K562 (cell line): ENCODE data around the gene C4orf17. TPM values are rescaled to one million over a fixed set of nuclear protein-coding genes. Genes with fewer than 3 reads are reported as not detected.

Experiments
- ATAC-seq: fragments of 200-7000 bp; cut with Tn5 transposase; 3 replicates; pipeline ENCODE4 v1.9.1; 2020; ENCODE audit warnings: moderate library complexity
- BruUV-seq: library from RNA; stranded (reverse); fragments of 400-500 nt; replicated peaks from 2 replicates; lab custom pipeline; 2021; lab: Mats Ljungman, UMichigan
- CTCF ChIA-PET: fragments of 300-600 bp; formaldehyde crosslinking; extraction: SDS; loops from one replicate; lab custom pipeline; 2021; ENCODE audit warnings: low intra/inter-chr PET ratio; lab: Yijun Ruan, JAX
- POLR2A ChIA-PET: fragments of 300-600, 350-650 bp; sonication (Branson Sonifier 250); formaldehyde crosslinking; extraction: SDS; loops from one replicate; lab custom pipeline; 2021; ENCODE audit warnings: antibody characterized with exemption, inconsistent platforms; lab: Yijun Ruan, JAX
- DNase-seq, 4 experiments: peaks; one replicate each; pipeline versions ENCODE4 v3.0.0 to v3.0.0-alpha.2; 2011 to 2018; ENCODE audit warnings: low spot score in 3 of 4, mixed read lengths in 3 of 4; ENCODE audit errors: extremely low read depth in 1 of 4
- FAIRE-seq: peaks from 2 replicates; lab custom pipeline; 2011; peaks lifted over from hg19 to GRCh38; lab: Jason Lieb, UNC
- H2AFZ ChIP-seq: 2 replicates; pipeline ENCODE4 v1.6.0; 2011; ENCODE audit warnings: low read depth, low read length, control low read depth, inconsistent platforms
- H3K27ac ChIP-seq: fragments of 200-600 bp; 3 replicates; pipeline ENCODE4 v1.8.0; 2011; ENCODE audit warnings: low read depth, mild to moderate bottlenecking, control low read depth, inconsistent platforms, low read length, moderate library complexity, mixed read lengths; ENCODE audit errors: extremely low read depth
- H3K27me3 ChIP-seq, 2 experiments: fragments of 300-600 bp in 1 of 2; 2 replicates in 1 of 2; 3 replicates in 1 of 2; pipeline versions ENCODE4 v1.6.0 to v1.8.0; 2011; ENCODE audit warnings: inconsistent platforms in 2 of 2, low read length in 2 of 2, mild to moderate bottlenecking in 1 of 2, mixed read lengths in 1 of 2, moderate library complexity in 1 of 2; ENCODE audit not compliant: control insufficient read depth in 2 of 2, insufficient read depth in 2 of 2
- H3K36me3 ChIP-seq: fragments of 300-600 bp; 3 replicates; pipeline ENCODE4 v1.8.0; 2011; ENCODE audit warnings: mild to moderate bottlenecking, low read length, inconsistent platforms; ENCODE audit not compliant: control insufficient read depth, insufficient read depth
- H3K4me1 ChIP-seq, 2 experiments: fragments of 200-600 bp in 1 of 2; replicated peaks in 1 of 2; 2 replicates in 1 of 2; 3 replicates in 1 of 2; pipeline versions ENCODE4 v1.5.1 to v1.8.0; 2011; ENCODE audit warnings: inconsistent platforms in 2 of 2, low read length in 2 of 2, mild to moderate bottlenecking in 1 of 2, mixed read lengths in 1 of 2, moderate library complexity in 1 of 2; ENCODE audit not compliant: control insufficient read depth in 2 of 2, insufficient read depth in 2 of 2
- H3K4me2 ChIP-seq: 2 replicates; pipeline ENCODE4 v1.6.1; 2011; ENCODE audit warnings: low read length, control low read depth, inconsistent platforms, mixed read lengths; ENCODE audit not compliant: insufficient read depth
- H3K4me3 ChIP-seq: fragments of 200-600 bp; sonication (generic), shearing (Covaris generic); 2 replicates; pipeline ENCODE4 v1.5.1; 2016; ENCODE audit warnings: control low read depth, inconsistent platforms
- H3K79me2 ChIP-seq: fragments of 200-600 bp; 3 replicates; pipeline ENCODE4 v1.8.0; 2011; ENCODE audit warnings: low read length, inconsistent platforms; ENCODE audit not compliant: control insufficient read depth, insufficient read depth
- H3K9ac ChIP-seq, 2 experiments: 2 replicates each; pipeline versions ENCODE4 v1.6.0 to v1.6.1; 2011; ENCODE audit warnings: low read depth in 2 of 2, low read length in 2 of 2, control low read depth in 1 of 2, inconsistent platforms in 1 of 2, mild to moderate bottlenecking in 1 of 2, mixed read lengths in 1 of 2; ENCODE audit not compliant: insufficient read depth in 1 of 2
- H3K9me1 ChIP-seq: one replicate; pipeline ENCODE4 v1.6.0; 2011; ENCODE audit warnings: inconsistent platforms, mild to moderate bottlenecking, low read length, moderate library complexity; ENCODE audit not compliant: control insufficient read depth, insufficient read depth
- H3K9me3 ChIP-seq: replicated peaks from 2 replicates; pipeline ENCODE4 v1.5.1; 2011; ENCODE audit warnings: low read depth, low read length, inconsistent platforms; ENCODE audit not compliant: control insufficient read depth, insufficient read depth
- H4K20me1 ChIP-seq: replicated peaks from 2 replicates; pipeline ENCODE4 v1.6.1; 2011; ENCODE audit warnings: low read length, inconsistent platforms, mixed read lengths; ENCODE audit not compliant: control insufficient read depth, insufficient read depth
- CTBP1 ChIP-seq: fragments of 450-650 bp; IDR thresholded peaks from 2 replicates; pipeline ENCODE4 v1.6.1; 2016; ENCODE audit warnings: borderline replicate concordance
- E2F3 ChIP-seq: fragments of 250-450 bp; sonication (Bioruptor Pico); IDR thresholded peaks from 2 replicates; pipeline ENCODE4 v1.4.0; 2020; ENCODE audit warnings: mild to moderate bottlenecking
- EP400 ChIP-seq: fragments of 450-650 bp; IDR thresholded peaks from 2 replicates; pipeline ENCODE4 v1.6.1; 2017; ENCODE audit warnings: antibody characterized with exemption, mild to moderate bottlenecking, moderate library complexity
- ERF ChIP-seq: fragments of 450-650 bp; formaldehyde crosslinking; IDR thresholded peaks from 2 replicates; pipeline ENCODE4 v1.4.0; 2020; ENCODE audit warnings: mild to moderate bottlenecking, mixed read lengths
- ESRRA ChIP-seq: fragments of 450-650 bp; IDR thresholded peaks from 2 replicates; pipeline ENCODE4 v1.6.1; 2014; ENCODE audit warnings: low read depth, mild to moderate bottlenecking, moderate library complexity, borderline replicate concordance
- EZH2 ChIP-seq: IDR thresholded peaks from 2 replicates; pipeline ENCODE4 v1.6.1; 2012; ENCODE audit warnings: low read depth, mild to moderate bottlenecking, inconsistent platforms, low read length, borderline replicate concordance
- FOXP1 ChIP-seq: sonication (generic); formaldehyde crosslinking; IDR thresholded peaks from 2 replicates; pipeline ENCODE4 v1.8.0; 2022; ENCODE audit warnings: mild to moderate bottlenecking, missing genetic modification reagents
- MEF2D ChIP-seq: conservative IDR thresholded peaks from 2 replicates; pipeline ENCODE4 v1.6.1; 2016; ENCODE audit warnings: low read depth, missing genetic modification characterization, missing compliant biosample characterization
- NCOA6 ChIP-seq: fragments of 450-650 bp; IDR thresholded peaks from 2 replicates; pipeline ENCODE4 v1.6.1; 2017; ENCODE audit warnings: mild to moderate bottlenecking
- NFXL1 ChIP-seq: fragments of 450-650 bp; formaldehyde crosslinking; IDR thresholded peaks from 2 replicates; pipeline ENCODE4 v1.4.0; 2021; ENCODE audit warnings: mild to moderate bottlenecking
- U2AF2 ChIP-seq: fragments of 200-400 bp; formaldehyde crosslinking; optimal IDR thresholded peaks from 2 replicates; pipeline ENCODE3; 2017; ENCODE audit warnings: low read depth, mild to moderate bottlenecking, low read length
- XRCC5 ChIP-seq: fragments of 200-400 bp; formaldehyde crosslinking; IDR thresholded peaks from 2 replicates; pipeline ENCODE4 v1.6.1; 2017; ENCODE audit warnings: low read depth, mild to moderate bottlenecking, low read length
- ZC3H11A ChIP-seq: IDR thresholded peaks from 2 replicates; pipeline ENCODE4 v1.6.1; 2012; ENCODE audit warnings: low read depth, low read length, improper control_type of control experiment
- ZNF583 ChIP-seq: fragments of 250-450 bp; sonication (Bioruptor Pico); IDR thresholded peaks from 2 replicates; pipeline ENCODE4 v1.4.0; 2020
- ZNF696 ChIP-seq: fragments of 250-450 bp; sonication (Bioruptor Pico); conservative IDR thresholded peaks from 2 replicates; pipeline ENCODE4 v1.4.0; 2020; ENCODE audit warnings: mild to moderate bottlenecking, moderate library complexity
- ZZZ3 ChIP-seq: fragments of 450-650 bp; IDR thresholded peaks from 2 replicates; pipeline ENCODE4 v1.6.1; 2016; ENCODE audit warnings: antibody characterized with exemption, mild to moderate bottlenecking, moderate library complexity
- whole genome bisulfite sequencing: fragments of 100-300 bp; shearing (Covaris generic); methylation state at CpG from one replicate; pipeline ENCODE4 v1.1.6; 2016; ENCODE audit warnings: low coverage, mixed read lengths; ENCODE audit not compliant: insufficient coverage; ENCODE audit errors: missing lambda C conversion rate; 5-methylcytosine and 5-hydroxymethylcytosine counted together
- in situ Hi-C: fragments of 300-500 bp; cut with MboI; formaldehyde crosslinking; loops from 4 replicates; pipeline ENCODE4 v1.15.0; 2018; ENCODE audit warnings: inconsistent platforms, mixed read lengths
- intact Hi-C: fragments of 100-400 bp; cut with micrococcal nuclease; formaldehyde crosslinking; loops from 2 replicates; pipeline ENCODE4 v1.14.2; 2022
- polyA plus RNA-seq, 8 experiments: library from polyadenylated mRNA; depleted of rRNA in 4 of 8; stranded (reverse) in 5 of 8; unstranded in 3 of 8; fragments of >200 nt; fragmentation: Nextera tagmentation in 2 of 8; fragmentation: Illumina TruSeq in 1 of 8; extraction: Ambion mirVana in 2 of 8; extraction: Trizol in 1 of 8; gene quantifications; 2 replicates each; pipeline versions ENCODE4 v1.2.1 to v1.2.3, GENCODE V29; 2011 to 2014; ENCODE audit warnings: inconsistent platforms in 1 of 8, missing spikeins in 1 of 8
- total RNA-seq, 7 experiments: library from RNA; depleted of rRNA in 6 of 7; stranded (reverse); fragments of >200 nt in 6 of 7; fragmentation: Illumina TruSeq in 2 of 7; extraction: Trizol in 2 of 7; gene quantifications; 2 replicates each; pipeline versions ENCODE4 v1.2.1 to v1.2.3, GENCODE V29; 2011 to 2021; ENCODE audit warnings: low replicate concordance in 1 of 7
- TF ChIP-seq, protein P1 (sequence below): fragments of 200-400 bp; formaldehyde crosslinking; IDR thresholded peaks from 2 replicates; pipeline ENCODE4 v1.6.1; 2017; ENCODE audit warnings: mild to moderate bottlenecking, low read depth, low read length, moderate library complexity
- TF ChIP-seq, protein P2 (sequence below): fragments of 250-450 bp; sonication (Bioruptor Pico); IDR thresholded peaks from 2 replicates; pipeline ENCODE4 v1.8.0; 2022; ENCODE audit warnings: moderate library complexity, mild to moderate bottlenecking, inconsistent platforms

C4orf17 gene
- total and polyA plus RNA-seq, 9 of the 15 experiments (the other 6 are each of a cell fraction or from before 2014, with no cell fraction given): not detected

- ChIA-PET POLR2A (no interaction called here), CTCF (no interaction called here)
- no peaks in the 10 kb centered on the region for H3K9me1 ChIP-seq
- in situ Hi-C loops: no loop called here
- FAIRE-seq (no peak), ATAC-seq (no peak), DNase-seq (no peak)
- no peaks in the 10 kb centered on the region for H3K79me2 ChIP-seq
- H3K4me3 ChIP-seq: no peak overlapping the region
- intact Hi-C loops: no loop called here
- H3K9me3 ChIP-seq: no peaks in the 10 kb centered on the region
- no TSS peak for BruUV-seq
- H3K4me1 ChIP-seq: no peaks in the 10 kb centered on the region
- H3K9ac ChIP-seq: no peak overlapping the region
- no peak overlapping the region for H2AFZ ChIP-seq
- H3K4me2 ChIP-seq: no peak overlapping the region
- no peak overlapping the region for H3K27ac ChIP-seq
- no peaks in the 10 kb centered on the region; a peak in 1 of 5 replicates for H3K27me3 ChIP-seq
- no peaks in the 10 kb centered on the region for H3K36me3 ChIP-seq
- no peaks in the 10 kb centered on the region for H4K20me1 ChIP-seq
- no peak for TF ChIP-seq U2AF2
- TF ChIP-seq, protein P1, sequence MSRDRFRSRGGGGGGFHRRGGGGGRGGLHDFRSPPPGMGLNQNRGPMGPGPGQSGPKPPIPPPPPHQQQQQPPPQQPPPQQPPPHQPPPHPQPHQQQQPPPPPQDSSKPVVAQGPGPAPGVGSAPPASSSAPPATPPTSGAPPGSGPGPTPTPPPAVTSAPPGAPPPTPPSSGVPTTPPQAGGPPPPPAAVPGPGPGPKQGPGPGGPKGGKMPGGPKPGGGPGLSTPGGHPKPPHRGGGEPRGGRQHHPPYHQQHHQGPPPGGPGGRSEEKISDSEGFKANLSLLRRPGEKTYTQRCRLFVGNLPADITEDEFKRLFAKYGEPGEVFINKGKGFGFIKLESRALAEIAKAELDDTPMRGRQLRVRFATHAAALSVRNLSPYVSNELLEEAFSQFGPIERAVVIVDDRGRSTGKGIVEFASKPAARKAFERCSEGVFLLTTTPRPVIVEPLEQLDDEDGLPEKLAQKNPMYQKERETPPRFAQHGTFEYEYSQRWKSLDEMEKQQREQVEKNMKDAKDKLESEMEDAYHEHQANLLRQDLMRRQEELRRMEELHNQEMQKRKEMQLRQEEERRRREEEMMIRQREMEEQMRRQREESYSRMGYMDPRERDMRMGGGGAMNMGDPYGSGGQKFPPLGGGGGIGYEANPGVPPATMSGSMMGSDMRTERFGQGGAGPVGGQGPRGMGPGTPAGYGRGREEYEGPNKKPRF: no peak
- no peak for TF ChIP-seq ZZZ3
- TF ChIP-seq, protein P2, sequence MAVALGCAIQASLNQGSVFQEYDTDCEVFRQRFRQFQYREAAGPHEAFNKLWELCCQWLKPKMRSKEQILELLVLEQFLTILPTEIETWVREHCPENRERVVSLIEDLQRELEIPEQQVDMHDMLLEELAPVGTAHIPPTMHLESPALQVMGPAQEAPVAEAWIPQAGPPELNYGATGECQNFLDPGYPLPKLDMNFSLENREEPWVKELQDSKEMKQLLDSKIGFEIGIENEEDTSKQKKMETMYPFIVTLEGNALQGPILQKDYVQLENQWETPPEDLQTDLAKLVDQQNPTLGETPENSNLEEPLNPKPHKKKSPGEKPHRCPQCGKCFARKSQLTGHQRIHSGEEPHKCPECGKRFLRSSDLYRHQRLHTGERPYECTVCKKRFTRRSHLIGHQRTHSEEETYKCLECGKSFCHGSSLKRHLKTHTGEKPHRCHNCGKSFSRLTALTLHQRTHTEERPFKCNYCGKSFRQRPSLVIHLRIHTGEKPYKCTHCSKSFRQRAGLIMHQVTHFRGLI (CRISPR knock-in tag): no peak
- TF ChIP-seq E2F3 (CRISPR knock-in tag): no peak
- TF ChIP-seq EZH2: no peak
- TF ChIP-seq ESRRA: no peak
- no peak for TF ChIP-seq MEF2D
- TF ChIP-seq CTBP1: no peak
- no peak for TF ChIP-seq ZNF696 (CRISPR knock-in tag)
- TF ChIP-seq ZC3H11A: no peak
- no peak for TF ChIP-seq ZNF583 (CRISPR knock-in tag)
- TF ChIP-seq NCOA6: no peak
- TF ChIP-seq FOXP1 (CRISPR knock-in tag): no peak
- TF ChIP-seq EP400: no peak
- no peak for TF ChIP-seq NFXL1 (CRISPR knock-in tag)
- no peak for TF ChIP-seq ERF (CRISPR knock-in tag)
- TF ChIP-seq XRCC5: no peak
- WGBS: 0% methylated on average over 1 of the region's 1 CpG
Measured at GRCh38 chr4:99586797-99587196, 76.0 kb downstream of the C4orf17 start.
